Parathyroid adenoma (tissue), 2 donors: Measurements from ENCODE around the gene STX8.

Experiments used
- H2AFZ ChIP-seq: fragments of 300-600 bp; sonication (generic); one replicate; pipeline ENCODE4 v1.7.0; 2017; ENCODE audit warnings: antibody characterized with exemption, mild to moderate bottlenecking
- H3K27ac ChIP-seq: fragments of 300-600 bp; sonication (generic); one replicate; pipeline ENCODE4 v1.7.0; 2017
- H3K27me3 ChIP-seq: fragments of 300-600 bp; sonication (generic); one replicate; pipeline ENCODE4 v1.7.0; 2017; ENCODE audit warnings: low read length; ENCODE audit not compliant: control insufficient read depth, insufficient read depth
- H3K36me3 ChIP-seq: fragments of 300-600 bp; sonication (generic); one replicate; pipeline ENCODE4 v1.7.0; 2017; ENCODE audit warnings: low read length; ENCODE audit not compliant: control insufficient read depth, insufficient read depth
- H3K4me1 ChIP-seq: fragments of 300-600 bp; sonication (generic); one replicate; pipeline ENCODE4 v1.7.0; 2017; ENCODE audit warnings: control low read depth
- H3K4me2 ChIP-seq: fragments of 300-600 bp; sonication (generic); one replicate; pipeline ENCODE4 v1.7.0; 2017; ENCODE audit warnings: low read length
- H3K4me3 ChIP-seq: fragments of 300-600 bp; sonication (generic); one replicate; pipeline ENCODE4 v1.7.0; 2017; ENCODE audit warnings: low read depth, low read length
- H3K79me2 ChIP-seq: fragments of 300-600 bp; sonication (generic); one replicate; pipeline ENCODE4 v1.7.0; 2017; ENCODE audit warnings: control low read depth
- H3K9ac ChIP-seq: fragments of 300-600 bp; sonication (generic); one replicate; pipeline ENCODE4 v1.7.0; 2017; ENCODE audit warnings: mild to moderate bottlenecking
- H3K9me3 ChIP-seq: fragments of 300-600 bp; sonication (generic); one replicate; pipeline ENCODE4 v1.7.0; 2017; ENCODE audit warnings: low read length; ENCODE audit not compliant: control insufficient read depth
- TF ChIP-seq, protein P1 (sequence below): fragments of 300-600 bp; sonication (generic); IDR thresholded peaks from one replicate; pipeline ENCODE4 v1.7.0; 2017; ENCODE audit warnings: antibody characterized with exemption, mild to moderate bottlenecking
- donor health status: primary hyperparathyroidism.

STX8 gene

DNA sequence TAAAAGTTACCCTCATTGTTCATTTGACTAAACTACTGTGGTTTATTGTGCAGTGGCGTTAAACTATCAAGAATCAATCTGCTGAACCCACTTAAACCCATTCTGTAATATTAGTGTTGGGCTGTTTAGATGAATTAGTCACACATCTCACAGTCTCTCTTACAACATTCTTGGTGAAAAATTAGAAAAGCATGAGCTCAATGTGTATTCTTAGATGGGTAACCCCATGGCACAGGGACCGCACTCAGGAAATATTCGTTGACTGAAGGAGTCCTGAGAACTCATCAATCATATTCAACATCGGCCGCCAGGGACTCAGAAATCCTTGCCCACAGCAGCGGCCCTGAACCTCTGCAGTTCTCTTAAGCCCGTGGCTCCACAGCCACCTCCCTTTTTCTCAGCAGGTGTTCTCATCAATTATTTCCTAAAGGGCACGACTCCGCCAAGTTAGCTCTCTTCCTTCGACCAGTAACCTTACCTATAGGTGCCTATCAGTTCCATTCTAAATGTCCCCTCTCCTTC lies 155.6 kb downstream of the STX8 start:
- H3K9me3 ChIP-seq, result no peaks in the 10 kb centered on the region
- H3K4me2 ChIP-seq, result no peak overlapping the region
- TF ChIP-seq, protein P1, sequence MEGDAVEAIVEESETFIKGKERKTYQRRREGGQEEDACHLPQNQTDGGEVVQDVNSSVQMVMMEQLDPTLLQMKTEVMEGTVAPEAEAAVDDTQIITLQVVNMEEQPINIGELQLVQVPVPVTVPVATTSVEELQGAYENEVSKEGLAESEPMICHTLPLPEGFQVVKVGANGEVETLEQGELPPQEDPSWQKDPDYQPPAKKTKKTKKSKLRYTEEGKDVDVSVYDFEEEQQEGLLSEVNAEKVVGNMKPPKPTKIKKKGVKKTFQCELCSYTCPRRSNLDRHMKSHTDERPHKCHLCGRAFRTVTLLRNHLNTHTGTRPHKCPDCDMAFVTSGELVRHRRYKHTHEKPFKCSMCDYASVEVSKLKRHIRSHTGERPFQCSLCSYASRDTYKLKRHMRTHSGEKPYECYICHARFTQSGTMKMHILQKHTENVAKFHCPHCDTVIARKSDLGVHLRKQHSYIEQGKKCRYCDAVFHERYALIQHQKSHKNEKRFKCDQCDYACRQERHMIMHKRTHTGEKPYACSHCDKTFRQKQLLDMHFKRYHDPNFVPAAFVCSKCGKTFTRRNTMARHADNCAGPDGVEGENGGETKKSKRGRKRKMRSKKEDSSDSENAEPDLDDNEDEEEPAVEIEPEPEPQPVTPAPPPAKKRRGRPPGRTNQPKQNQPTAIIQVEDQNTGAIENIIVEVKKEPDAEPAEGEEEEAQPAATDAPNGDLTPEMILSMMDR, result no peak
- no peak overlapping the region for H3K4me3 ChIP-seq
- H3K27ac ChIP-seq, result no peak overlapping the region
- H3K9ac ChIP-seq, result no peak overlapping the region
- no peaks in the 10 kb centered on the region for H3K4me1 ChIP-seq
- no peaks in the 10 kb centered on the region for H3K79me2 ChIP-seq
- no peak overlapping the region for H2AFZ ChIP-seq
- H3K27me3 ChIP-seq, result no peaks in the 10 kb centered on the region
- no peaks in the 10 kb centered on the region for H3K36me3 ChIP-seq

DNA sequence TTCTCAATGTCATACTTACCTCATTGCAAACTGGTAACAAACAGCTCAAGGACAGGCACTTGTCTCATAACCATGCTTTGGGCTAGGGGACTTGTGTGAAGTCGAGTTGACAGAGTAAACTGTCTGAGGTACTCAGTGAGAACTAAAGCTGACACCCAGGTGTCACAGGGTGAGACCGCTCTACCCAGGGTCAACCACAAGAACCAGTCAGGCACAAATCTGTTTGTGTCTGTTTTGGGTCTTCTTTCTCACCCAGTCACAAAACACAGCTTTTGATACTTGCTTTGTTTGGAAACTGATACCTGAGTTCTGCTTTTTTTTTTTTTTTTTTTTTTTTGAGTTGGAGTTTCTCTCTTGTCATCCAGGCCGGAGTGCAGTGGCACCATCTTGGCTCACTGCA lies 161.1 kb downstream of the STX8 start:
- H3K27me3 ChIP-seq, result no peaks in the 10 kb centered on the region
- H3K27ac ChIP-seq, result no peak overlapping the region
- no peaks in the 10 kb centered on the region for H3K4me1 ChIP-seq
- H3K4me2 ChIP-seq, result no peak overlapping the region
- no peaks in the 10 kb centered on the region for H3K9me3 ChIP-seq
- H3K4me3 ChIP-seq, result no peak overlapping the region
- H3K36me3 ChIP-seq, result no peaks in the 10 kb centered on the region
- no peak overlapping the region for H3K9ac ChIP-seq
- TF ChIP-seq, protein P1, result no peak
- H2AFZ ChIP-seq, result no peak overlapping the region
- H3K79me2 ChIP-seq, result no peaks in the 10 kb centered on the region

DNA sequence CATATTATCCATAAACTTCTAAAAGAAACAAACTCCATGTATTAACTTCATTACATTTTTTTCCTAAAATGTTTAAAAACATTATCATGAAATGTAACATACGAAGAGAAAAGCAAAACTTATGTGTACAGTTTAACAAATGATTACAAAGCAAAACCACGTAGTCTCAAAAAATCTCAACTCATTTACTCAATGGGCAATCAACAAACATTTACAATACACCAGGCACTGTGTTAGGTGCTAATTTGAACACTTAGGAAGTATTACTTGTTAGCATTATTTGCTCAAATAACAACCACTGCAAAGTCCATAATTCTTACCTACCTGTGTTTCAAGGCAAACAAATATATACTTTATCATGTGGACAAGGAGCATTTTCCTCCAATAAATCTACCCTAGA lies 164.9 kb downstream of the STX8 start:
- H3K4me1 ChIP-seq, result no peaks in the 10 kb centered on the region
- no peaks in the 10 kb centered on the region for H3K36me3 ChIP-seq
- no peak overlapping the region for H3K9ac ChIP-seq
- H3K27ac ChIP-seq, result no peak overlapping the region
- H3K9me3 ChIP-seq, result no peaks in the 10 kb centered on the region
- H3K27me3 ChIP-seq, result no peaks in the 10 kb centered on the region
- no peak overlapping the region for H3K4me3 ChIP-seq
- no peak overlapping the region for H3K4me2 ChIP-seq
- no peak overlapping the region for H2AFZ ChIP-seq
- TF ChIP-seq, protein P1, result no peak
- no peaks in the 10 kb centered on the region for H3K79me2 ChIP-seq

DNA sequence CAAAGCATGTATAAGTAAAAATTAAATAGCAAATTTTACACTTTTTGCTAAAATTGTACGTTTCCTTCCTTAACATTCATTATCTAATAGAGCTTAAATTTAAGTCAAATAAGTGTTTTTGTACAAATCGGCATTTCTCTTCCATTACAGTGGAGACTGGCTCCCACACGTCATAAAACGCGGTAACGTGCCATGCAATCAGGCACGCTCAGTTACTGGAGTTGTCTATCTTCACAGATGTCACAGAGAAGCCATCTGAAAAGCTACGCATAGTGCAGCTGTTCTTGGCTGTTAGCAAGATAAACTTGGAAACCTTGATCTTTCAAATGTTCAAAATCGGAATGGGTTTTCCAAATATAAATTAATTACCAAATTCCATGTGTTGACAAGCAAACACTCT lies 165.3 kb downstream of the STX8 start:
- Histone ChIP-seq H3K4me2 (no peak overlapping the region), H3K4me3 (no peak overlapping the region), H3K27ac (no peak overlapping the region), H3K79me2 (no peaks in the 10 kb centered on the region), H3K9me3 (no peaks in the 10 kb centered on the region), H3K27me3 (no peaks in the 10 kb centered on the region), H2AFZ (no peak overlapping the region), H3K36me3 (no peaks in the 10 kb centered on the region), H3K4me1 (no peaks in the 10 kb centered on the region), H3K9ac (no peak overlapping the region)
- TF ChIP-seq, protein P1, result no peak

- no peak overlapping the region for H3K27ac ChIP-seq
These were observed 165.7 kb downstream of the STX8 start for GRCh38 chr17:9409878-9410277.

More at GRCh38 chr17:9409878-9410277, 165.7 kb downstream of the STX8 start:
- TF ChIP-seq, protein P1, result no peak
- Histone ChIP-seq H2AFZ (no peak overlapping the region), H3K9me3 (no peaks in the 10 kb centered on the region), H3K36me3 (no peaks in the 10 kb centered on the region), H3K4me1 (no peaks in the 10 kb centered on the region), H3K27me3 (no peaks in the 10 kb centered on the region), H3K9ac (no peak overlapping the region), H3K4me2 (no peak overlapping the region), H3K4me3 (no peak overlapping the region), H3K79me2 (no peaks in the 10 kb centered on the region)
